Breast epithelium (tissue), 3 donors: ENCODE results near the gene FAM217B.

ENCODE experiments used
- POLR2A ChIP-seq: fragments of 450-650 bp; IDR thresholded peaks from one replicate; pipeline ENCODE4 v1.6.1; 2016; ENCODE audit warnings: antibody characterized with exemption, mild to moderate bottlenecking, moderate library complexity
- TF ChIP-seq, protein P1 (sequence below), 3 donors: fragments of 450-650 bp; IDR thresholded peaks; one replicate each; pipeline ENCODE4 v1.5.1; 2016 to 2017; ENCODE audit warnings: antibody characterized with exemption in 3 of 3, mild to moderate bottlenecking in 3 of 3, moderate library complexity in 3 of 3

DNA sequence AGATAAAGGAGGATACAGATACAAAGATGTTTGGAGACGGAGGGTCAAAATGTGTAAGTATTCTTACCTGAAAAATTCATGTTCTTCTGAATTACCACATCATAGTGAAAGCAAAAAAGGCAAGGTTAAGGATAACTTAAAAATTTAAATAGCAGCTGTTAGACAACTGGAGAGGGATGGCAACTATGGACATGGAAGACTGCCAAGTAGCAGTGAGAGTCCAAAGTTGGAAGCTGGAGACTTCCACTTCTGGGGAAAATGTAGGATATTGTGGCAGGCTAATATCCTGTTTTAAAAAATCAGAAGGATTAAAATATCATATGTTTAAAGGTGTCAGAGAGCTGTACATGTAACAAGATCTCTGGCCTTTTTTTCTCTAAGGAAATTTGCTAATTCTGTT lies 36.6 kb upstream of the FAM217B start:
- TF ChIP-seq, protein P1, sequence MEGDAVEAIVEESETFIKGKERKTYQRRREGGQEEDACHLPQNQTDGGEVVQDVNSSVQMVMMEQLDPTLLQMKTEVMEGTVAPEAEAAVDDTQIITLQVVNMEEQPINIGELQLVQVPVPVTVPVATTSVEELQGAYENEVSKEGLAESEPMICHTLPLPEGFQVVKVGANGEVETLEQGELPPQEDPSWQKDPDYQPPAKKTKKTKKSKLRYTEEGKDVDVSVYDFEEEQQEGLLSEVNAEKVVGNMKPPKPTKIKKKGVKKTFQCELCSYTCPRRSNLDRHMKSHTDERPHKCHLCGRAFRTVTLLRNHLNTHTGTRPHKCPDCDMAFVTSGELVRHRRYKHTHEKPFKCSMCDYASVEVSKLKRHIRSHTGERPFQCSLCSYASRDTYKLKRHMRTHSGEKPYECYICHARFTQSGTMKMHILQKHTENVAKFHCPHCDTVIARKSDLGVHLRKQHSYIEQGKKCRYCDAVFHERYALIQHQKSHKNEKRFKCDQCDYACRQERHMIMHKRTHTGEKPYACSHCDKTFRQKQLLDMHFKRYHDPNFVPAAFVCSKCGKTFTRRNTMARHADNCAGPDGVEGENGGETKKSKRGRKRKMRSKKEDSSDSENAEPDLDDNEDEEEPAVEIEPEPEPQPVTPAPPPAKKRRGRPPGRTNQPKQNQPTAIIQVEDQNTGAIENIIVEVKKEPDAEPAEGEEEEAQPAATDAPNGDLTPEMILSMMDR (IDR thresholded peaks at IDR 0.05) = no peak
- TF ChIP-seq POLR2A = no peak
